ENCODE measurements around the gene GGTA1. TPM values are rescaled to one million over a fixed set of nuclear protein-coding genes. Genes with fewer than 3 reads are reported as not detected.

The GGTA1 gene
- total RNA-seq, 1 experiment from 2014 or later, result not detected

- BruUV-seq (replicated peaks), result no TSS peak
- Histone ChIP-seq H2AFZ (ENCODE audit: low read depth, low read length, poor library complexity, severe bottlenecking) (no peak overlapping the region), H3K9ac (ENCODE audit: low read length) (no peak overlapping the region), H3K4me1 (ENCODE audit: control insufficient read depth in 1 of 2, insufficient read depth in 2 of 2, low read length in 2 of 2) (peaks cover 9% of the 10 kb centered on the region in 2 experiments), H3K79me2 (ENCODE audit: insufficient read depth, low read length) (no peaks in the 10 kb centered on the region), H3K9me3 (ENCODE audit: control insufficient read depth in 1 of 2, insufficient read depth in 1 of 2, low read depth in 1 of 2, low read length in 2 of 2) (no peaks in the 10 kb centered on the region), H3K4me3 (replicated peaks in 1 of 2; ENCODE audit: low read depth in 1 of 2, low read length in 2 of 2) (no peak overlapping the region), H3K36me3 (ENCODE audit: control insufficient read depth in 1 of 2, insufficient read depth in 2 of 2, low read length in 2 of 2) (no peaks in the 10 kb centered on the region), H4K20me1 (ENCODE audit: insufficient read depth) (no peaks in the 10 kb centered on the region), H3K9me2 (ENCODE audit: insufficient read depth) (no peaks in the 10 kb centered on the region), H3K27me3 (ENCODE audit: insufficient read depth, low read length) (no peaks in the 10 kb centered on the region), H3K4me2 (ENCODE audit: low read length) (no peak overlapping the region), H3K27ac (ENCODE audit: low read depth, low read length) (no peak overlapping the region)
- ATAC-seq, result no peak
- intact Hi-C loops (cut with micrococcal nuclease), result no loop called here
- ChIA-PET RAD21 (ENCODE audit: low non-redundant PET in 1 of 2, low total read pairs in 2 of 2, uncharacterized antibody in 2 of 2, unreplicated experiment in 2 of 2) (no interaction called here), POLR2A (no interaction called here), CTCF (no interaction called here)
- TF ChIP-seq POLR2A (IDR thresholded peaks at IDR 0.05; ENCODE audit: borderline replicate concordance, extremely low read depth, insufficient read depth, insufficient read length) (no peak), RAD21 (IDR thresholded peaks at IDR 0.05; ENCODE audit: low read depth) (no peak), POLR2AphosphoS5 (IDR thresholded peaks at IDR 0.05; ENCODE audit: low read depth, low read length) (no peak), ZBTB33 (IDR thresholded peaks at IDR 0.05; ENCODE audit: extremely low read depth, insufficient replicate concordance, low read length) (no peak), CBX3 (IDR thresholded peaks at IDR 0.05; ENCODE audit: low read depth) (no peak), EGR1 (IDR thresholded peaks at IDR 0.05; ENCODE audit: low read depth) (no peak), ELF1 (IDR thresholded peaks at IDR 0.05; ENCODE audit: borderline replicate concordance, low read depth) (no peak), MAX (IDR thresholded peaks at IDR 0.05) (no peak), ZFX (IDR thresholded peaks at IDR 0.05) (no peak), YY1 (IDR thresholded peaks at IDR 0.05; ENCODE audit: extremely low read depth, insufficient replicate concordance, low read depth, low read length) (no peak), SIN3A (IDR thresholded peaks at IDR 0.05; ENCODE audit: low read depth) (no peak), SP1 (IDR thresholded peaks at IDR 0.05; ENCODE audit: low read depth) (no peak), EZH2 (IDR thresholded peaks at IDR 0.05) (no peak), TCF7L2 (IDR thresholded peaks at IDR 0.05; ENCODE audit: borderline replicate concordance, extremely low read depth, insufficient read depth, insufficient read length) (no peak), SRF (IDR thresholded peaks at IDR 0.05; ENCODE audit: low read depth) (no peak), JUND (IDR thresholded peaks at IDR 0.05) (no peak), CTCF (IDR thresholded peaks at IDR 0.05 in 2 of 3, conservative IDR thresholded peaks at IDR 0.05 in 1 of 3; ENCODE audit: borderline replicate concordance in 1 of 3, insufficient read depth in 1 of 3, low read depth in 2 of 3, low read length in 2 of 3) (no peak), FOSL1 (IDR thresholded peaks at IDR 0.05; ENCODE audit: low read depth) (no peak), EZH2phosphoT487 (IDR thresholded peaks at IDR 0.05; ENCODE audit: borderline replicate concordance) (no peak)
- TF ChIP-seq, protein P1, sequence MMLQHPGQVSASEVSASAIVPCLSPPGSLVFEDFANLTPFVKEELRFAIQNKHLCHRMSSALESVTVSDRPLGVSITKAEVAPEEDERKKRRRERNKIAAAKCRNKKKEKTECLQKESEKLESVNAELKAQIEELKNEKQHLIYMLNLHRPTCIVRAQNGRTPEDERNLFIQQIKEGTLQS (IDR thresholded peaks at IDR 0.05), result no peak
- DNase-seq (ENCODE audit: low read depth, low spot score), result no peak
Observed at GRCh38 chr9:121485623-121486022, 14.0 kb downstream of the GGTA1 start.

All from HCT116 (cell line).